ENCODE data around the gene FAM200B. TPM values are rescaled to one million over a fixed set of nuclear protein-coding genes. Genes with fewer than 3 reads are reported as not detected.

FAM200B gene
- total RNA-seq, 1 donor, result 31.8 TPM

DNA sequence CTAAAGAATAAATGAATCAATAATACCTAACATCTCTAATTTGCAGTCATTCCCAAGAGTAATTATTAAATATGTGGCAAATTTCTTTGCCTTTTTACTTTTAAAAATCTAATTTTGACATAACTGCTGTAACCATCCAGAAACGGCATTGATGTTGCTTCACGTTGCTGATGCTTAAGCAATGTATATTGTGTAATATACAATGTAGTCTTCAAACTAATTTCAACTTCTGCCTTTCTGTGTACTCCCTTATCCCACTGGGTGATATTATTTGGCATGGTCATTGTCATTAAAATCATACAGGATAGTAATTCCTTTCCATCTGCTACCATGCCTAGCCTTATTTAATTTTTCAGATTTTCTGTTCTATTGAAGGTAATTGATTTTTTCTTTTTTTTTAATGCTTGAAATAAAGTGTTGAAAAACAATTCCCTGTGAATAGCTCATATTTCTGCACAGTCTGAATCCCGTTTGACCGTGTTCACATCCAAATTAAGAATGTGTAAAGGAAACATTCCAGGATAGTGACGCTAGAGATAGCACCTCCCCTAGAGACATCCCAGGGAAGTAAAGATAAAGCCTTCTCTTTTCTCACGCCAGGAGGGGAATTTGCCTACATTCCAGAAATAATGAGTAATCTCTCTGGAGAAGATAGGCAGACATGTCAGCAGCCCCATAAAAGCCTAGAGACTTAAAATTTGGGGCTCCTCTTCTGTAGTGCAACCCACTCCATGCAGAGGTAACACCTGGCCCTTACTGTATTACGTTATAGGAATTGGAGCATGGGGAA lies 8.6 kb downstream of the FAM200B start:
- H3K27ac ChIP-seq (ENCODE audit: low read depth, low read length), result peak overlapping the region; percentile 98
- peaks cover 54% of the 10 kb centered on the region for H3K4me1 ChIP-seq (ENCODE audit: insufficient read depth, low read length)
- H4K20me1 ChIP-seq (ENCODE audit: insufficient read depth, low read length), result no peaks in the 10 kb centered on the region
- peak; percentile 80 for DNase-seq (ENCODE audit: insufficient read length, low spot score, missing footprints)
- peaks cover 10% of the 10 kb centered on the region for H3K79me2 ChIP-seq (ENCODE audit: insufficient read depth, low read length)
- H3K4me3 ChIP-seq (ENCODE audit: insufficient read depth, low read length), result no peak overlapping the region
- H3K9me3 ChIP-seq (ENCODE audit: low read depth, low read length), result no peaks in the 10 kb centered on the region
- TF ChIP-seq, protein P1, sequence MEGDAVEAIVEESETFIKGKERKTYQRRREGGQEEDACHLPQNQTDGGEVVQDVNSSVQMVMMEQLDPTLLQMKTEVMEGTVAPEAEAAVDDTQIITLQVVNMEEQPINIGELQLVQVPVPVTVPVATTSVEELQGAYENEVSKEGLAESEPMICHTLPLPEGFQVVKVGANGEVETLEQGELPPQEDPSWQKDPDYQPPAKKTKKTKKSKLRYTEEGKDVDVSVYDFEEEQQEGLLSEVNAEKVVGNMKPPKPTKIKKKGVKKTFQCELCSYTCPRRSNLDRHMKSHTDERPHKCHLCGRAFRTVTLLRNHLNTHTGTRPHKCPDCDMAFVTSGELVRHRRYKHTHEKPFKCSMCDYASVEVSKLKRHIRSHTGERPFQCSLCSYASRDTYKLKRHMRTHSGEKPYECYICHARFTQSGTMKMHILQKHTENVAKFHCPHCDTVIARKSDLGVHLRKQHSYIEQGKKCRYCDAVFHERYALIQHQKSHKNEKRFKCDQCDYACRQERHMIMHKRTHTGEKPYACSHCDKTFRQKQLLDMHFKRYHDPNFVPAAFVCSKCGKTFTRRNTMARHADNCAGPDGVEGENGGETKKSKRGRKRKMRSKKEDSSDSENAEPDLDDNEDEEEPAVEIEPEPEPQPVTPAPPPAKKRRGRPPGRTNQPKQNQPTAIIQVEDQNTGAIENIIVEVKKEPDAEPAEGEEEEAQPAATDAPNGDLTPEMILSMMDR (IDR thresholded peaks at IDR 0.05; ENCODE audit: extremely low read depth, low read depth, low read length), result no peak
- no peak overlapping the region for H2AFZ ChIP-seq (ENCODE audit: low read length)
- H3K27me3 ChIP-seq (ENCODE audit: insufficient read depth, low read length), result no peaks in the 10 kb centered on the region
- peaks cover 34% of the 10 kb centered on the region for H3K36me3 ChIP-seq (ENCODE audit: insufficient read depth, low read length)
- peak overlapping the region; percentile 50 for H3K4me2 ChIP-seq (ENCODE audit: insufficient read depth, low read length)

DNA sequence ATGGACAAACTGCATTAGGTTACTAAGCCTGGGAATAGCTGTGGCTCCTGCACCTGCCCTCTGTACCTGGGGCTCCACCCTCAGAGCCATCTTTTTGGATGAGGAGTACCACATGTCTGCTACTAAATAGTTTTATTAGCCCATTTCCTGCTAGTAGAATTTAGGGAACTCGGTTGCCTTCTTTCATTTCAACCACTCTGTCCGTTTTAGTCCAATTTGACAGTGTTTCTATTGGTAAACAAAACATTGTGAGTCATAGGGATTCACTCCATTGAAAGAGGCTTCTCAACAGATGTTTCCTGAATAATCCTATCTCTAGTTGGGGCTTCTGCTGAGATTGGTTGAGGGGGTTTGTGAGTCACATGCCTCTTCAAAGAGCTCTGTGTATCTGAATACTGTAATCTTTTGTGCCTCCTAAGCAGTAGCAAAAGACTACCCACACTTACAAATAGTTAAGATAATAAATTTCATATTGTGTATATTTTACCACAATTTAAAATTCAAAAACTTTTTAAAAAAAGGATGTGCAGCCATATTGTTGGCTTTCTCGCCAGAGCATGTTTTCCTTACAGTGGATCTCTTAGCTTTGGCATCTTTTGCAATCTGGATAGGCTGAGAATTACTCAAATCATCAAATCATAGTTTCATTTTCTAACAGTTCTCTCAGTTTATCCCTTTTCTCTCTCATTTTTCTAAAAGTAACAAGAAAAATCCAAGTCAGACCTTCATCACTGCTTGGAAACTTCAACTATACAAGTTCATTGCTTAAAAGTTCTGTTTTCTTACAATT lies 9.9 kb downstream of the FAM200B start:
- TF ChIP-seq, protein P1 (IDR thresholded peaks at IDR 0.05; ENCODE audit: extremely low read depth, low read depth, low read length), result no peak
- H3K4me1 ChIP-seq (ENCODE audit: insufficient read depth, low read length), result peaks cover 63% of the 10 kb centered on the region
- no peak overlapping the region for H2AFZ ChIP-seq (ENCODE audit: low read length)
- no peaks in the 10 kb centered on the region for H3K9me3 ChIP-seq (ENCODE audit: low read depth, low read length)
- peak overlapping the region; percentile 98 for H3K27ac ChIP-seq (ENCODE audit: low read depth, low read length)
- no peaks in the 10 kb centered on the region for H3K79me2 ChIP-seq (ENCODE audit: insufficient read depth, low read length)
- no peak overlapping the region for H3K4me3 ChIP-seq (ENCODE audit: insufficient read depth, low read length)
- peaks cover 22% of the 10 kb centered on the region for H3K36me3 ChIP-seq (ENCODE audit: insufficient read depth, low read length)
- H3K27me3 ChIP-seq (ENCODE audit: insufficient read depth, low read length), result no peaks in the 10 kb centered on the region
- no peaks in the 10 kb centered on the region for H4K20me1 ChIP-seq (ENCODE audit: insufficient read depth, low read length)
- peak overlapping the region; percentile 30 for H3K4me2 ChIP-seq (ENCODE audit: insufficient read depth, low read length)
- peak; percentile 74 for DNase-seq (ENCODE audit: insufficient read length, low spot score, missing footprints)

DNA sequence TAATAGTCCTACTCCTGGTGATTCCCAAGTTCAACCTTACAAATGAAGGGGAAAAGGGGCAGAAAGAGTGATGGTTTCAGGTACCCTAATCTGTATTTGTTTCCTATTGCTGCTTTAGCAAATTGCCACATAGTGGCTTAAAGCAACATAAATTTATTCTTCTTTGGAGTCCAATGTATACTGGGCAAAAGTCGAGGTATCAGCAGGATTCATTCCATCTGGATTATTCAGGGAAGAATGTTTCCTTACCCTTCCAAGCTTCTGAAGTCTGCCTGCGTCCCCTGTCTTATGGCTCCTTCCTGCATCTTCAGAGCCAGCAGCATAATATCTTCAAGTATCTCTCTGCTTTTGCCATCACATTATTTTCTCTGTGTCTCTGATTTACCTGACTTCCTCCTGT lies 11.0 kb downstream of the FAM200B start:
- Histone ChIP-seq H3K4me1 (ENCODE audit: insufficient read depth, low read length) (peaks cover 58% of the 10 kb centered on the region), H3K4me2 (ENCODE audit: insufficient read depth, low read length) (no peak overlapping the region), H3K79me2 (ENCODE audit: insufficient read depth, low read length) (no peaks in the 10 kb centered on the region)

More for the DNA sequence above, 11.0 kb downstream of the FAM200B start:
- Histone ChIP-seq H4K20me1 (ENCODE audit: insufficient read depth, low read length) (no peaks in the 10 kb centered on the region), H3K36me3 (ENCODE audit: insufficient read depth, low read length) (peaks cover 11% of the 10 kb centered on the region), H2AFZ (ENCODE audit: low read length) (no peak overlapping the region), H3K27me3 (ENCODE audit: insufficient read depth, low read length) (no peaks in the 10 kb centered on the region), H3K27ac (ENCODE audit: low read depth, low read length) (peak overlapping the region; percentile 98), H3K4me3 (ENCODE audit: insufficient read depth, low read length) (no peak overlapping the region), H3K9me3 (ENCODE audit: low read depth, low read length) (no peaks in the 10 kb centered on the region)
- DNase-seq (ENCODE audit: insufficient read length, low spot score, missing footprints), result no peak
- TF ChIP-seq, protein P1 (IDR thresholded peaks at IDR 0.05; ENCODE audit: extremely low read depth, low read depth, low read length), result no peak

Measured in osteoblast (primary cell).